HG02970 (cell line): ENCODE measurements around the gene FOXF1.

Experiments
- ATAC-seq: cut with Tn5 transposase; IDR thresholded peaks from one replicate; pipeline ENCODE4 v1.9.1; 2021; ENCODE audit warnings: mild to moderate bottlenecking, moderate library complexity, moderate number of reproducible peaks; ENCODE audit not compliant: unreplicated experiment, low FRiP score

FOXF1 gene

GRCh38 chr16:86515777-86516622 is 5.7 kb downstream of the FOXF1 start:
- no peak for ATAC-seq

DNA sequence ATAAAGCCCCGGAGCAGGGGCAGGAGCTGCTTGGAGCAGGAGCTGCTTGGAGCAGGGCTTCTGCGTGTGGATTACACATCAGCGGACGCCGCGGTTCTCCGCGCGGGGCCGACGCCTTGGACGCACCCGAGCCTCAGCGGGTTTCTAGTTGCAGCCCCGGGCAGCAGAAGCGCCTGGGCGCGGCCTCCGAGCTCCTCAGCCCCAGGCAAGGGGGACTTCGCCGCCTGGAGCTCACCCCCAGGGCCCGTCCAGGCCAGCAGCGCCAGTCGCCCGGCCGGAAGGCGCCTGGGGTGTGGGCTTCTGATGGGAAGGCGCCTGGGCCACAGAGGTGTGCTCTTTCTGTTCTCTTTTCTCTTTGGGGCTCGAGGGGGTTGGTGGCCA is 6.3 kb downstream of the FOXF1 start:
- no peak for ATAC-seq

- no peak for ATAC-seq
Observed at GRCh38 chr16:86517033-86517432, 6.7 kb downstream of the FOXF1 start.

DNA sequence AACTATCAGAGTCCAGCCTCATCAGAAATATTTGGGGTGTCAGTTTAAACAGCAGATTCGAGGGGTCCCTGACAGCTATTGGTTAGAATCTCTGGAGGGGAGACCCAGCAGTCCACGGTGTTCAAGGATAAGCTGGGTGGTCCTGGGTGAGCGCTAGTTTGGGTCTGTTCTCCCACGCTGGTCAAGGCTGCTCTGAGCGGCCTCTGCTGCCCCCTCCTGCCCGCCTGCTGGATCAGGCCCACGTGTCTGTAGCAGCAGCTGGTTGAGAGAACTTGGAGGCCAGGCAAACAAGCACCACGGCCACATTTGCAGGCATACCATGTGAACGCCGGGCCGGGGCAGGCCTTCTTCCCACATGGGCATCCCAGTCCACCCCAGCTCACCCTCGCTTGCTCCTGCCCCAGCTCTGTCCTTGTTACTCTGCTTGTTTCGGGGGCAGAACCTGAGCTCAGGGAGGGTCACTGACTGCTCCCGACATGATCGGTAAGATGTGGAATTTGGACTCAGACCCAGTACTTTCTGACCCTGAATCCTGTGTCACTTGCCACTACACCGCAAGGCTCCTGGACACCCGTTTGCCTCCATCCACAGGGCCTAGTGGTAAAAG is 7.4 kb downstream of the FOXF1 start:
- no peak for ATAC-seq

DNA sequence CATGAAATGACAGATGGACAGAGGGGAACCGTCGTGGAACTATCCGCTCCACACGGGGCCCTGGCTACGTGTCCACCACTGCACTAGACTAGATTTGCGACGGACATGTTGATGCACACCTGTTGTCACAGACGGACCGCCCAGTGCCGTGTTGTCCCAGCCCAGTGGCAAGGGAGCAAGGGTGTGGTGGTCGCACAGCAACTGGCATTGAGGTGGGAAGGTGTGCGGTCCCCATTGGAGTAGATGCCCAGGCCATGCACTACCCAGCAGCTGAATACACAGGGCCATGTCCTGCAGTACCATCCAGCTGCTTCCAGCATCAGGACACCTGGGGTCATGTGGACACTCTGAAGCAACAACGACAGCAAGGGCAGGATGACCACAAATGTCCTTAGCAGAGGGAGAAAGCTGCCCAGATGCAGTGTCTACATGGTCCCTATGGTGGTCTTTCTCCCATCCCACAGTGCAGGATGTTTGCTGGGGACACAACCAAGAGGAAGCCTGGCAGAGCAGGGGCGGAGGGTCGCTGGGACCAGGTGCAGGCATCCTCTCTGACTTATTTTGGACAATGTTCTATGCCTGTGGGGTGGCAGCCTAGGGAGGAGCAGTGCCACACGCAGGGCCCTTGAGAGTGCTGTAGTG is 8.8 kb downstream of the FOXF1 start:
- ATAC-seq: no peak

DNA sequence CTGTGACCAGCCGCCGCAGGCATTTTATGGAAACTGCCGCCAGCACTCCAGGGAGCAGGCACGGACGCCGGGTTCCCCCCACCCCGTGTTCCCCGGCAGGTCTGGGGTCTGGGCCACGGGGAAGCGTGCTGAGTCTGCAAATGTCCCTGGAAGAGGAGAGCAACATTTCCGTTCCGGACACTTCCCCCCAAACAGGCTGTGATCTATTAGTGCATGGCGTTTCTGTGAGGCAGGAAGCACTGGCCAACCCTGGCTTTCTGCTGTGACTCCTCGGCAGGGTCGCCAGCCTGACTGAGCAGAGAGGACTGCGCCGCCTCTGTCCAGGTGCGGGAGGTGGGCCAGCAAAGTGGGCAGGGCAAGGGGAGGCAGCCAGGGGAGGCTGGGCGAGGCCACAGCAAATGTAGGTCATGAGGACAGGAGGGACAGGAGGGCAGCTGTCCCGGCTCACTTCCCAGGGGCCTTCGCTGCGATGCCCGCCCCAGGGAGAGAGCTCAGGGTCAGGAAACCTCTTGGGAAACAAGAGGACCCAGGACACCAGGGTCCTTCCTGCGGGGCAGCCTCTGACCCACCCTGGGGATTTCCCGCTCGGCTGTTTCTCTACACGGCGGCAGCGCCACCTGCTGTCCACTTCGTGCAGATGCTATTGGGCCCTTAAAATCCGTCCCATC is 9.5 kb downstream of the FOXF1 start:
- no peak for ATAC-seq

GRCh38 chr16:86520317-86521210 is 10.2 kb downstream of the FOXF1 start:
- ATAC-seq: no peak

GRCh38 chr16:86521236-86522197 is 11.2 kb downstream of the FOXF1 start:
- no peak for ATAC-seq

- ATAC-seq: no peak
Observed at GRCh38 chr16:86522634-86523033, 12.3 kb downstream of the FOXF1 start.

- no peak for ATAC-seq
Observed at GRCh38 chr16:86523166-86523740, 12.9 kb downstream of the FOXF1 start.

GRCh38 chr16:86524029-86524428 is 13.7 kb downstream of the FOXF1 start:
- ATAC-seq: no peak

- ATAC-seq: no peak
Observed at GRCh38 chr16:86525696-86526095, 15.4 kb downstream of the FOXF1 start.

- ATAC-seq: no peak
Observed at GRCh38 chr16:86527366-86527765, 17.0 kb downstream of the FOXF1 start.

- ATAC-seq: no peak
Observed at GRCh38 chr16:86528061-86528929, 18.0 kb downstream of the FOXF1 start.

DNA sequence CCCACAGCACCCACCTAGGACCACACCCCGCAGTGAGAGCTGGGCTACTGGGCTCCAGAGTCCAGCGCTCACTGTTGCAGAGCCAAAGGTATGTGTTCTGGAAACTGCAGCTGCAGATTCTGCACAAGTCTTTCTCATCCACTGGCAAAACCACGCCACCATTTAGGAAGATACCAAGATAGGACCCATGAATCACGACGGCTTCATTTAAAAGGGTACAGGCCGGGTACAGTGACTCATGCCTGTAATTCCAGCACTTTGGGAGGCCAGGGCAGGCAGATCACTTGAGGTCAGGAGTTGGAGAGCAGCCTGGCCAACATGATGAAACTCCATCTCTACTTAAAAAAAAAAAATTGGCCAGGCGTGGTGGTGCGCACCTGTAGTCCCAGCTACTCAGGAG is 18.8 kb downstream of the FOXF1 start:
- no peak for ATAC-seq

- no peak for ATAC-seq
Observed at GRCh38 chr16:86530251-86531190, 20.2 kb downstream of the FOXF1 start.

DNA sequence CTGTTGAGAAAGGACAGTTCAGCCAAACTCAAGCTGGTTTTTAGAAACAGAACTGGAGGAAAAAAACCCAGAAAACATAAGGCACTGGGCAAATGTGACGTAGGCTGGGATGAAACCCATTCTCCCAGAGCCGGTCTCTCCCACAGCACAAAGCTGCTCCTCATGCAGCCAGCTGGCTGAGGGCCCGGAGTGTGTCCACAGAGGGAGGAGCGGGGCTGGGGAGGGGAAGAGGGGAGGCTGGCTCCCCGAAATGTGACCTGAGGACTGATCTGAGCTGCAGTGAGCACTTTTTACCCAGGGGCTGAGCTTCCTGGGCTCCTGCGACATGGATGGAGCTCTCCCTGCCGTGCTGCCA is 20.8 kb downstream of the FOXF1 start:
- no peak for ATAC-seq
